Endodermal cell (in vitro differentiated cells): ENCODE data around the gene TRIM3. TPM values are rescaled to one million over a fixed set of nuclear protein-coding genes. Genes with fewer than 3 reads are reported as not detected.

ENCODE experiments used
- DNase-seq: peaks from one replicate; pipeline ENCODE4 v3.0.0-alpha.2; 2017
- H3K27ac ChIP-seq: 2 replicates; pipeline ENCODE4 v1.5.1; 2013; ENCODE audit warnings: mild to moderate bottlenecking, low read depth, low read length, moderate library complexity
- H3K27me3 ChIP-seq: 2 replicates; pipeline ENCODE4 v1.6.1; 2013; ENCODE audit warnings: mild to moderate bottlenecking, low read length, moderate library complexity; ENCODE audit not compliant: insufficient read depth, control insufficient read depth, poor library complexity, severe bottlenecking
- H3K36me3 ChIP-seq: 2 replicates; pipeline ENCODE4 v1.7.0; 2013; ENCODE audit warnings: mild to moderate bottlenecking, low read length, moderate library complexity; ENCODE audit not compliant: control insufficient read depth, insufficient read depth
- H3K4me1 ChIP-seq: one replicate; pipeline ENCODE4 v1.7.0; 2013; ENCODE audit warnings: low read length; ENCODE audit not compliant: control insufficient read depth, insufficient read depth
- H3K4me3 ChIP-seq: 2 replicates; pipeline ENCODE4 v1.5.1; 2013; ENCODE audit warnings: mild to moderate bottlenecking, low read length, moderate library complexity
- H3K9ac ChIP-seq: 2 replicates; pipeline ENCODE4 v1.6.1; 2013; ENCODE audit warnings: mild to moderate bottlenecking, low read length, moderate library complexity; ENCODE audit not compliant: poor library complexity, severe bottlenecking; ENCODE audit errors: extremely low read depth
- H3K9me3 ChIP-seq: 2 replicates; pipeline ENCODE4 v1.6.1; 2013; ENCODE audit warnings: mild to moderate bottlenecking, low read length, moderate library complexity; ENCODE audit not compliant: control insufficient read depth
- H3K27ac Mint-ChIP-seq: 2 replicates; pipeline ENCODE4 v1.8.0; 2020; ENCODE audit warnings: mixed read lengths
- H3K27me3 Mint-ChIP-seq: 2 replicates; pipeline ENCODE4 v1.8.0; 2021; ENCODE audit warnings: mild to moderate bottlenecking, mixed read lengths; ENCODE audit not compliant: insufficient read depth
- H3K36me3 Mint-ChIP-seq: 2 replicates; pipeline ENCODE4 v1.8.0; 2020; ENCODE audit warnings: low read depth, mixed read lengths
- H3K4me1 Mint-ChIP-seq: 2 replicates; pipeline ENCODE4 v1.8.0; 2020; ENCODE audit warnings: mixed read lengths
- H3K4me3 Mint-ChIP-seq: 2 replicates; pipeline ENCODE4 v1.8.0; 2020; ENCODE audit warnings: mild to moderate bottlenecking, moderate library complexity, mixed read lengths
- H3K9me3 Mint-ChIP-seq: 2 replicates; pipeline ENCODE4 v1.8.0; 2020; ENCODE audit warnings: mild to moderate bottlenecking, mixed read lengths
- WGBS, 2 experiments: methylation state at CpG; one replicate each; pipeline versions ENCODE4 v1.1.5 to v1.1.7; 2013; ENCODE audit warnings: missing lambda C conversion rate in 2 of 2, mixed read lengths in 1 of 2; ENCODE audit not compliant: insufficient coverage in 1 of 2, insufficient read length in 1 of 2; 5-methylcytosine and 5-hydroxymethylcytosine counted together
- total RNA-seq, 2 donors: library from RNA; stranded (reverse); fragmentation: NEBNext Ultra II Directional in 1 of 2; extraction: Animal tissue kit (Norgen Biotek cat#: 25700) in 1 of 2; gene quantifications; 2 replicates in 1 of 2; 3 replicates in 1 of 2; pipeline ENCODE4 v1.2.1, GENCODE V29; 2021
- TF ChIP-seq, protein P1 (sequence below): fragments of 200-600 bp; sonication (generic); conservative IDR thresholded peaks from 2 replicates; pipeline ENCODE4 v1.5.0; 2021; ENCODE audit warnings: antibody characterized with exemption, mild to moderate bottlenecking

The TRIM3 gene
- total RNA-seq, 2 donors from 2014 or later: 13.0 to 18.0 TPM

- Mint-ChIP-seq H3K27ac (no peak overlapping the region), H3K27me3 (no peaks in the 10 kb centered on the region), H3K36me3 (peaks cover 21% of the 10 kb centered on the region), H3K9me3 (no peaks in the 10 kb centered on the region), H3K4me3 (no peak overlapping the region), H3K4me1 (peaks cover 4% of the 10 kb centered on the region)
- peaks cover 7% of the 10 kb centered on the region for H3K4me1 ChIP-seq
- no peak overlapping the region for H3K9ac ChIP-seq
- DNase-seq: no peak
- TF ChIP-seq, protein P1, sequence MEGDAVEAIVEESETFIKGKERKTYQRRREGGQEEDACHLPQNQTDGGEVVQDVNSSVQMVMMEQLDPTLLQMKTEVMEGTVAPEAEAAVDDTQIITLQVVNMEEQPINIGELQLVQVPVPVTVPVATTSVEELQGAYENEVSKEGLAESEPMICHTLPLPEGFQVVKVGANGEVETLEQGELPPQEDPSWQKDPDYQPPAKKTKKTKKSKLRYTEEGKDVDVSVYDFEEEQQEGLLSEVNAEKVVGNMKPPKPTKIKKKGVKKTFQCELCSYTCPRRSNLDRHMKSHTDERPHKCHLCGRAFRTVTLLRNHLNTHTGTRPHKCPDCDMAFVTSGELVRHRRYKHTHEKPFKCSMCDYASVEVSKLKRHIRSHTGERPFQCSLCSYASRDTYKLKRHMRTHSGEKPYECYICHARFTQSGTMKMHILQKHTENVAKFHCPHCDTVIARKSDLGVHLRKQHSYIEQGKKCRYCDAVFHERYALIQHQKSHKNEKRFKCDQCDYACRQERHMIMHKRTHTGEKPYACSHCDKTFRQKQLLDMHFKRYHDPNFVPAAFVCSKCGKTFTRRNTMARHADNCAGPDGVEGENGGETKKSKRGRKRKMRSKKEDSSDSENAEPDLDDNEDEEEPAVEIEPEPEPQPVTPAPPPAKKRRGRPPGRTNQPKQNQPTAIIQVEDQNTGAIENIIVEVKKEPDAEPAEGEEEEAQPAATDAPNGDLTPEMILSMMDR: no peak
- H3K27ac ChIP-seq: no peak overlapping the region
- 93 to 97% methylated on average over 3 of the region's 3 CpGs for WGBS, 2 experiments
- peaks cover 51% of the 10 kb centered on the region for H3K36me3 ChIP-seq
- no peaks in the 10 kb centered on the region for H3K27me3 ChIP-seq
- H3K9me3 ChIP-seq: no peaks in the 10 kb centered on the region
- no peak overlapping the region for H3K4me3 ChIP-seq
Observed at GRCh38 chr11:6486256-6486655, 12.5 kb upstream of the TRIM3 start.

DNA sequence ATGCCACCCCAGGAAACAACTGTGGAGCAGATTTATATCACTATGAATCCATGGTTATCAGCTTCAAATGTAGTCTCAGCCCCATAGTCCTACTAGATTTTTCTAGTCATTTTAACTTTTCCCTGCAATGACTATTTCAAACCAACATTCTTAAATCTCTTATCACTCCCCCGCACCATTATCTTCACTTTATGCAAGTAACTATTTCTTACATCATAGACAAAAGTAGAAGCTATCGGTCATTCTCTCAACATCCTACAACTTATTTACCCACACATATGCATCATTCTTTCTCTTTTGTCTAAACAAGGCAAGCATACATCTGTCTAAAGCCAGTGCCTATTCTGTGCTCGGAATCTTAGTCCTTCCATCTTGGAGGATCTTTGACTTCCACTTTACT is 11.9 kb upstream of the TRIM3 start:
- WGBS, 2 experiments: 96 to 97% methylated on average over 3 of the region's 3 CpGs
- H3K4me3 Mint-ChIP-seq: no peak overlapping the region
- Histone ChIP-seq H3K4me3 (no peak overlapping the region), H3K27me3 (no peaks in the 10 kb centered on the region), H3K4me1 (peaks cover 7% of the 10 kb centered on the region), H3K9me3 (no peaks in the 10 kb centered on the region), H3K36me3 (peaks cover 51% of the 10 kb centered on the region), H3K27ac (no peak overlapping the region), H3K9ac (no peak overlapping the region)
- peaks cover 7% of the 10 kb centered on the region for H3K4me1 Mint-ChIP-seq
- peaks cover 21% of the 10 kb centered on the region for H3K36me3 Mint-ChIP-seq
- DNase-seq: no peak
- H3K9me3 Mint-ChIP-seq: no peaks in the 10 kb centered on the region
- H3K27ac Mint-ChIP-seq: no peak overlapping the region
- TF ChIP-seq, protein P1: no peak
- no peaks in the 10 kb centered on the region for H3K27me3 Mint-ChIP-seq

DNA sequence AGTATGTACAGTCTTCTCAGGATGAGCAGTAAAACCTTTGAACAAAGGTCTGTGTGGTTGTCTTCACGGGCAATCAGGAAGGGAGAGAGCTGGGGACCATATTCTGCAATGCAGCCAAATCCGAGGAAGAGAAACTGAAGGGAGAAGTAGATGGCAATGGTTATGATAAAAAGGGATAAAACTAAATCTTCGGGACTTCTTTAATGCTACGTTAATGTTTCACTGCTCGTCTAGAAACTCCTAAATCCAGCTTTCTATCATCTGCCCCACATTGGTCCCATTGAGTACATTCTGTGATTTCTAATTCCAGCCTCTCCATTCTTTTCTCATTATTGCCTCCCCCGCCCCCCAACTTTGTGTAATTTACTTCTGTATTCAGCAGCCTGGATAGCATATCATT is 9.3 kb upstream of the TRIM3 start:
- Mint-ChIP-seq H3K4me3 (peak overlapping the region; percentile 94), H3K4me1 (peaks cover 13% of the 10 kb centered on the region), H3K36me3 (peaks cover 35% of the 10 kb centered on the region), H3K9me3 (no peaks in the 10 kb centered on the region), H3K27ac (peak overlapping the region; percentile 78), H3K27me3 (no peaks in the 10 kb centered on the region)
- Histone ChIP-seq H3K36me3 (peaks cover 60% of the 10 kb centered on the region), H3K4me3 (no peak overlapping the region), H3K4me1 (peaks cover 7% of the 10 kb centered on the region), H3K27me3 (no peaks in the 10 kb centered on the region), H3K9ac (no peak overlapping the region), H3K27ac (no peak overlapping the region), H3K9me3 (no peaks in the 10 kb centered on the region)
- no peak for DNase-seq
- TF ChIP-seq, protein P1: no peak
- 93 to 98% methylated on average over 6 of the region's 6 CpGs for WGBS, 2 experiments
